ENCODE results near the gene JAM3. TPM values are rescaled to one million over a fixed set of nuclear protein-coding genes. Genes with fewer than 3 reads are reported as not detected.

The JAM3 gene
- total RNA-seq, 1 experiment from 2014 or later: 1.6 TPM

- Mint-ChIP-seq H3K36me3 (ENCODE audit: insufficient read depth, unreplicated experiment) (no peaks in the 10 kb centered on the region), H3K4me3 (ENCODE audit: unreplicated experiment) (no peak overlapping the region), H3K27ac (ENCODE audit: low read depth, unreplicated experiment) (no peak overlapping the region), H3K27me3 (ENCODE audit: insufficient read depth, unreplicated experiment) (peaks cover 46% of the 10 kb centered on the region), H3K4me1 (ENCODE audit: insufficient read depth, unreplicated experiment) (no peaks in the 10 kb centered on the region), H3K9me3 (ENCODE audit: unreplicated experiment) (no peaks in the 10 kb centered on the region)
- intact Hi-C loops (cut with micrococcal nuclease): no loop called here
- no peak for TF ChIP-seq CTCF (IDR thresholded peaks at IDR 0.05; ENCODE audit: unreplicated experiment)
- POLR2A ChIA-PET: interaction anchor here (4.4 kb wide), 1 partner anchor 51 kb away, joined by 18 read pairs; no protein-coding TSS in a partner anchor
- DNase-seq (ENCODE audit: unreplicated experiment): no peak
- no TSS peak for BruUV-seq (replicated peaks)
- CTCF ChIA-PET: interaction anchor here (0.7 to 1.2 kb wide), 6 partner anchors 19 to 668 kb away, joined by 3 to 7 read pairs (median 4); no protein-coding TSS in a partner anchor
These were observed 812 bp downstream of the JAM3 start for GRCh38 chr11:134069426-134070341.

- Mint-ChIP-seq H3K27ac (ENCODE audit: low read depth, unreplicated experiment) (no peak overlapping the region), H3K27me3 (ENCODE audit: insufficient read depth, unreplicated experiment) (peaks cover 53% of the 10 kb centered on the region), H3K4me1 (ENCODE audit: insufficient read depth, unreplicated experiment) (no peaks in the 10 kb centered on the region), H3K36me3 (ENCODE audit: insufficient read depth, unreplicated experiment) (no peaks in the 10 kb centered on the region), H3K4me3 (ENCODE audit: unreplicated experiment) (no peak overlapping the region), H3K9me3 (ENCODE audit: unreplicated experiment) (no peaks in the 10 kb centered on the region)
- intact Hi-C loops (cut with micrococcal nuclease): no loop called here
- ChIA-PET CTCF (interaction anchor here (0.7 to 3.1 kb wide), 6 partner anchors 14 to 669 kb away, joined by 3 to 18 read pairs (median 4); no protein-coding TSS in a partner anchor), POLR2A (interaction anchor here (4.4 kb wide), 1 partner anchor 50 kb away, joined by 18 read pairs; no protein-coding TSS in a partner anchor)
- TF ChIP-seq CTCF (IDR thresholded peaks at IDR 0.05; ENCODE audit: unreplicated experiment): no peak
- DNase-seq (ENCODE audit: unreplicated experiment): no peak
- BruUV-seq (replicated peaks): no TSS peak
These were observed 1.5 kb downstream of the JAM3 start for GRCh38 chr11:134070342-134070845.

GRCh38 chr11:134071306-134071705 lies 2.4 kb downstream of the JAM3 start:
- no peak overlapping the region for H3K4me3 Mint-ChIP-seq (ENCODE audit: unreplicated experiment)
- peaks cover 56% of the 10 kb centered on the region for H3K27me3 Mint-ChIP-seq (ENCODE audit: insufficient read depth, unreplicated experiment)
- no peaks in the 10 kb centered on the region for H3K4me1 Mint-ChIP-seq (ENCODE audit: insufficient read depth, unreplicated experiment)
- H3K36me3 Mint-ChIP-seq (ENCODE audit: insufficient read depth, unreplicated experiment): no peaks in the 10 kb centered on the region
- H3K27ac Mint-ChIP-seq (ENCODE audit: low read depth, unreplicated experiment): no peak overlapping the region
- no peaks in the 10 kb centered on the region for H3K9me3 Mint-ChIP-seq (ENCODE audit: unreplicated experiment)
- no peak for DNase-seq (ENCODE audit: unreplicated experiment)
- TF ChIP-seq CTCF (IDR thresholded peaks at IDR 0.05; ENCODE audit: unreplicated experiment): no peak
- no TSS peak for BruUV-seq (replicated peaks)
- ChIA-PET CTCF (interaction anchor here (0.9 to 3.1 kb wide), 4 partner anchors 8 to 27 kb away, joined by 7 to 18 read pairs (median 8); no protein-coding TSS in a partner anchor), POLR2A (interaction anchor here (1.6 to 4.4 kb wide), 2 partner anchors 49 to 153 kb away, joined by 3 to 18 read pairs; partner anchors contain the start of gene VPS26B)
- intact Hi-C loops (cut with micrococcal nuclease): no loop called here

Data from MCF 10A (cell line).